Kidney (tissue), 14 donors: ENCODE data around the gene ERVW-1. TPM values are rescaled to one million over a fixed set of nuclear protein-coding genes. Genes with fewer than 3 reads are reported as not detected.

Experiments
- DNase-seq, 5 donors: peaks; one replicate each; pipeline ENCODE4 v3.0.0-alpha.2; 2013 to 2020
- FAIRE-seq: peaks from 2 replicates; lab custom pipeline; 2012; peaks lifted over from hg19 to GRCh38; lab: Jason Lieb, UNC
- H3K27ac ChIP-seq, 2 donors: one replicate each; pipeline ENCODE4 v1.7.0; 2013; ENCODE audit warnings: low read depth in 2 of 2, low read length in 2 of 2, inconsistent platforms in 1 of 2
- H3K27me3 ChIP-seq: one replicate; pipeline ENCODE4 v1.7.1; 2013; ENCODE audit warnings: low read length, inconsistent platforms; ENCODE audit not compliant: control insufficient read depth, insufficient read depth
- H3K36me3 ChIP-seq, 3 donors: one replicate each; pipeline versions ENCODE4 v1.7.0 to v1.7.1; 2013; ENCODE audit warnings: low read length in 3 of 3, control low read depth in 1 of 3, inconsistent platforms in 1 of 3; ENCODE audit not compliant: insufficient read depth in 3 of 3, control insufficient read depth in 2 of 3
- H3K4me1 ChIP-seq, 3 donors: one replicate each; pipeline versions ENCODE4 v1.7.0 to v1.7.1; 2013; ENCODE audit warnings: low read length in 3 of 3, inconsistent platforms in 1 of 3, low read depth in 1 of 3; ENCODE audit not compliant: control insufficient read depth in 2 of 3, insufficient read depth in 2 of 3
- H3K4me3 ChIP-seq, 3 donors: one replicate each; pipeline versions ENCODE4 v1.7.0 to v1.8.1; 2013; ENCODE audit warnings: low read length in 3 of 3, control low read depth in 1 of 3, inconsistent platforms in 1 of 3
- H3K9ac ChIP-seq, 3 donors: one replicate each; pipeline versions ENCODE4 v1.7.0 to v1.7.1; 2013; ENCODE audit warnings: low read length in 3 of 3, control low read depth in 1 of 3, inconsistent platforms in 1 of 3
- H3K9me3 ChIP-seq, 3 donors: one replicate each; pipeline versions ENCODE4 v1.7.0 to v1.7.1; 2013; ENCODE audit warnings: low read length in 3 of 3, control low read depth in 1 of 3, inconsistent platforms in 1 of 3; ENCODE audit not compliant: control insufficient read depth in 2 of 3, insufficient read depth in 1 of 3
- CTCF ChIP-seq: IDR thresholded peaks from 3 replicates; pipeline ENCODE4 v1.5.1; 2012; ENCODE audit warnings: mild to moderate bottlenecking, moderate library complexity, borderline replicate concordance; ENCODE audit not compliant: insufficient read depth; ENCODE audit errors: extremely low read depth
- intact Hi-C: fragments of 100-400 bp; cut with DNase I; formaldehyde crosslinking; loops from one replicate; pipeline ENCODE4 v1.11.1; 2022
- polyA plus RNA-seq: library from polyadenylated mRNA; stranded (reverse); fragments of 350-450 nt; fragmentation: Illumina TruSeq; extraction: RNeasy Lipid Tissue Mini Kit (QIAGEN cat#74804); gene quantifications from one replicate; pipeline ENCODE4 v1.2.3, GENCODE V29; 2014; ENCODE audit warnings: low read depth, low replicate concordance; ENCODE audit not compliant: insufficient read depth
- total RNA-seq: library from RNA; stranded (reverse); fragmentation: NEBNext Ultra II Directional; extraction: Animal tissue kit (Norgen Biotek cat#: 25700); gene quantifications from one replicate; pipeline ENCODE4 v1.2.1, GENCODE V29; 2021
- donor health status: control.
- donor health status: control.
- donor health status: control.
- donor health status: control.
- donor health status: control.
- donor health status: DM: yes; HTN: yes; CAD: no.
- donor health status: Normal renal cell carcinoma (clear cell type).

The ERVW-1 gene
- total and polyA plus RNA-seq, 2 donors from 2014 or later = not detected

GRCh38 chr7:92513167-92513902, 35.6 kb upstream of the ERVW-1 start:
- intact Hi-C loops = no loop called here
- H3K27me3 ChIP-seq = no peaks in the 10 kb centered on the region
- no peak overlapping the region for H3K27ac ChIP-seq
- peaks cover 5 to 12% (median 10%) of the 10 kb centered on the region in 3 donors for H3K36me3 ChIP-seq
- FAIRE-seq (no peak), DNase-seq (no peak)
- no peaks in the 10 kb centered on the region for H3K9me3 ChIP-seq
- no peak overlapping the region for H3K4me3 ChIP-seq
- no peak for TF ChIP-seq CTCF
- no peaks in the 10 kb centered on the region for H3K4me1 ChIP-seq
- H3K9ac ChIP-seq = no peak overlapping the region

GRCh38 chr7:92508946-92509345, 31.2 kb upstream of the ERVW-1 start:
- H3K9me3 ChIP-seq = no peaks in the 10 kb centered on the region
- TF ChIP-seq CTCF = no peak
- no peak overlapping the region for H3K9ac ChIP-seq
- H3K36me3 ChIP-seq = peaks cover 0 to 13% (median 3%) of the 10 kb centered on the region in 3 donors
- no peaks in the 10 kb centered on the region for H3K4me1 ChIP-seq
- H3K4me3 ChIP-seq = no peak overlapping the region
- FAIRE-seq (no peak), DNase-seq (no peak)
- no peak overlapping the region for H3K27ac ChIP-seq
- intact Hi-C loops = no loop called here
- no peaks in the 10 kb centered on the region for H3K27me3 ChIP-seq

- Histone ChIP-seq H3K36me3 (peaks cover 2 to 29% (median 2%) of the 10 kb centered on the region in 3 donors), H3K27ac (no peak overlapping the region), H3K27me3 (no peaks in the 10 kb centered on the region), H3K4me1 (no peaks in the 10 kb centered on the region), H3K9ac (no peak overlapping the region), H3K9me3 (no peaks in the 10 kb centered on the region), H3K4me3 (no peak overlapping the region)
- no peak for TF ChIP-seq CTCF
- FAIRE-seq (no peak), DNase-seq (no peak)
- intact Hi-C loops = no loop called here
These were observed 28.6 kb upstream of the ERVW-1 start for GRCh38 chr7:92506363-92506762.

- peaks cover 2 to 42% (median 8%) of the 10 kb centered on the region in 3 donors for H3K36me3 ChIP-seq
- no peaks in the 10 kb centered on the region for H3K9me3 ChIP-seq
- intact Hi-C loops = no loop called here
- no peak overlapping the region for H3K27ac ChIP-seq
- H3K27me3 ChIP-seq = no peaks in the 10 kb centered on the region
- DNase-seq (no peak), FAIRE-seq (no peak)
- H3K4me3 ChIP-seq = no peak overlapping the region
- no peak for TF ChIP-seq CTCF
- H3K4me1 ChIP-seq = no peaks in the 10 kb centered on the region
- H3K9ac ChIP-seq = no peak overlapping the region
These were observed 26.8 kb upstream of the ERVW-1 start for GRCh38 chr7:92504563-92504962.
